ENCODE results near the gene OOSP4B.
"Not testable (repeated sequence)": the region's sequence is repeated elsewhere in the genome, so short reads cannot be mapped to it uniquely, and the experiment has no call there.

Gene OOSP4B

GRCh38 chr11:60016881-60017280 is at the start of gene OOSP4B:
TSS of gene OOSP4B (plus strand) at chr11:60017181.
- ATAC-seq = no peak

- no peak for ATAC-seq
Observed at GRCh38 chr11:59967677-59968394, 49.1 kb upstream of the OOSP4B start.

GRCh38 chr11:59968395-59968783 is 48.6 kb upstream of the OOSP4B start:
- ATAC-seq = no peak

- no peak for ATAC-seq
Observed at GRCh38 chr11:59973097-59973496, 43.9 kb upstream of the OOSP4B start.

GRCh38 chr11:59981106-59981770 is 35.7 kb upstream of the OOSP4B start:
- ATAC-seq = no peak

- ATAC-seq = not testable (repeated sequence)
Observed at GRCh38 chr11:59982037-59982436, 34.9 kb upstream of the OOSP4B start.

GRCh38 chr11:59983212-59983611 is 33.8 kb upstream of the OOSP4B start:
- ATAC-seq = no peak

GRCh38 chr11:59984368-59984767 is 32.6 kb upstream of the OOSP4B start:
- ATAC-seq = no peak

GRCh38 chr11:59990421-59990820 is 26.6 kb upstream of the OOSP4B start:
- ATAC-seq = no peak

- ATAC-seq = no peak
Observed at GRCh38 chr11:59992425-59992824, 24.6 kb upstream of the OOSP4B start.

GRCh38 chr11:59997800-59998199 is 19.2 kb upstream of the OOSP4B start:
- ATAC-seq = no peak

GRCh38 chr11:59999691-60000090 is 17.3 kb upstream of the OOSP4B start:
- ATAC-seq = no peak

GRCh38 chr11:60003729-60004128 is 13.3 kb upstream of the OOSP4B start:
- no peak for ATAC-seq

- no peak for ATAC-seq
Observed at GRCh38 chr11:60005360-60005759, 11.6 kb upstream of the OOSP4B start.

GRCh38 chr11:60018058-60018457 is 1.1 kb downstream of the OOSP4B start:
- no peak for ATAC-seq

- not testable (repeated sequence) for ATAC-seq
Observed at GRCh38 chr11:60020376-60020775, 3.4 kb downstream of the OOSP4B start.

GRCh38 chr11:60029015-60029632 is 12.1 kb downstream of the OOSP4B start:
- ATAC-seq = no peak

GRCh38 chr11:60040109-60040508 is 23.1 kb downstream of the OOSP4B start, which contains the start of gene OOSP2:
TSS of gene OOSP2 (plus strand) at chr11:60040409. CDS start at chr11:60040460, 51 bp downstream.
- ATAC-seq = no peak

- ATAC-seq = not testable (repeated sequence)
Observed at GRCh38 chr11:60050422-60050821, 33.4 kb downstream of the OOSP4B start.

- not testable (repeated sequence) for ATAC-seq
Observed at GRCh38 chr11:60050839-60051238, 33.9 kb downstream of the OOSP4B start.

GRCh38 chr11:60056349-60056969 is 39.5 kb downstream of the OOSP4B start, which contains the start of gene MS4A3:
TSS of gene MS4A3 (plus strand) at chr11:60056665. CDS start at chr11:60061161, 4,496 bp downstream.
- ATAC-seq = no peak

GRCh38 chr11:60059052-60059451 is 42.1 kb downstream of the OOSP4B start:
- ATAC-seq = no peak
